GM21576 (cell line): Measurements from ENCODE around the gene MEI1.
A peak's percentile ranks its signal among the peaks of the same experiment; 100 is the strongest.

Source experiments
- ATAC-seq: cut with Tn5 transposase; IDR thresholded peaks from one replicate; pipeline ENCODE4 v1.9.1; 2021; ENCODE audit warnings: mild to moderate bottlenecking, moderate library complexity; ENCODE audit not compliant: unreplicated experiment

MEI1 gene

DNA sequence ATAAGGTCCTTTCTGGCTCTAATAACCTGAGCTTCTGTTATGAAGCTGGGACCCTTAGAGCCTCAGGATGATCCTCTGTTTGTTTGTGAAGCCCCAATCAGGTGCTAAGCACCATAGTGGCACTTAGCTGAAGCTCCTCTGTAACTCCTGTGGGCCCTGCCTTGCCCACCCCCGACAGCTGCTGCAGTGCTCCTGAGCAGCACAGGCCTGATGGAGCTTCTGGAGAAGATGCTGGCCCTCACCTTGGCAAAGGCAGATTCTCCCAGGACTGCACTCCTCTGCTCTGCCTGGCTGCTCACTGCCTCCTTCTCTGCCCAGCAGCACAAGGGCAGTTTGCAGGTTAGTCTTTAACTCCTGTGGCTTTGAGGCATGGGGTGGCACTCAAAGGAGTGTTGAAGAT lies 82.2 kb downstream of the MEI1 start:
- ATAC-seq: peak; percentile 20

GRCh38 chr22:41782316-41782715 lies 83.0 kb downstream of the MEI1 start:
- ATAC-seq: no peak

GRCh38 chr22:41782751-41783150 lies 83.4 kb downstream of the MEI1 start:
- no peak for ATAC-seq

DNA sequence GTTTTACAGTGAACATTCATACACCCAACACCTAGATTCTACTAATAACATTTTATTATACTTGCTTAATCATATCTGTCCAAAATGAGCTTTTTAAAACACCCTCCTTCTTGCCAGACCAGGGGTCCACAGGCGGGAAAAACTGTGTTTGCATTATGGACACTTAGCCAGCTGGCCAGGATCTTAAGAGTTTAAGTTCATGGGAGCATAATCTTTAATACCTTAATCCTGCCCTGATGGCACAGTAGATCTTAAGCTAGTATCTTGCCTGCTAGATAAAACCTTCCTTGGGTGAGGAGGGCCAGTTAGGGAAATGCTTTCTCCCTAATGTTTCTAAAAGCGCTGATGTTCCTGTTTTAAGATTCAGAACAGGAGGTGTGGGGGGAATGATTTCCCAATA lies 88.0 kb downstream of the MEI1 start:
- ATAC-seq: no peak

- no peak for ATAC-seq
These were observed 94.6 kb downstream of the MEI1 start for GRCh38 chr22:41793871-41794270.

- ATAC-seq: no peak
These were observed 99.4 kb downstream of the MEI1 start for GRCh38 chr22:41798736-41799135.

DNA sequence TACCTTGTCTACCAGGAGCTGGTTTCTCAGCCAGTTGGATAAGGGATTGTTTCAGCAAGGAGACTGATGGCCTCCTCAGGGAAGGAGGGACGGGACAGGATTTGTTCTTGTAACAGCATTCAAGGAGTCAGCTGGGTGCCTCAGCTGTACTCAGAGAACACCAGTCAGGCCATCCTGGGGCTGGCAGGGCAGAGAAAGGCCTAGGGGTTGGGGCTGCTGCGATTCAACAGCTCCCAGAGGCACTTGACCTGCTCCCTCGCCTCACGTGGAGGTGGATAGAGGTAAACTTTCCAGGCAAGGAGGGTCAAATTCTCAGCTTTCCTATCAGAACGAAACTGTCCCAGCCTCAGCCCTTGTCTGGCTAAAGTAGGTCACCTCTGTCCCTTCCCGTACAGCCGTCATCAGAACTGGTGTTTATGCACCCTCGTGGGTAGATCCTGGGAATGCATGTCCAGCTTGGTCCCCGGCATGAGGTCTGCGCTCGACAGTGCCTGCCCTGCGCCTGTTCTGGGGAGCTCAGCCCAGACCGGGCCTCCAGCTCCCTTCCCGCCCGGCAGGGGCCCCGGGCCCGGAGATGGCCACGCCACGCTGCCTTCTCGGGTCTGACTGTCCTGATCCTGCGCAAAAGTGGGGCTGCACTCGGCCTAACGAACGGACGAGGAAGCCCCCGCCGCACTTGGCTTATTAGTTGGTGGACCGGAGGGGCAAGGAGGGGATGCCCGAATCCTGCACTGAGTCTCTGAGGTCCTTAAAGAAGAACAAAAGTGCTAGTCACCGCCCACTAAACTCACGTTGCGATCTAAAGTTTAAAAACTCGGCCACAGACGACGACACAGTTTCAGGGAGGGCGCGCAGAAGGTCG lies 100.4 kb downstream of the MEI1 start:
- ATAC-seq: peak; percentile 3

GRCh38 chr22:41800348-41801146 lies 101.2 kb downstream of the MEI1 start, which contains the start of gene CCDC134:
Gene CCDC134, plus strand, starts transcription at chr22:41800679. Its CDS starts 8,212 bp downstream, at chr22:41808891.
- ATAC-seq: peak; percentile 83

- no peak for ATAC-seq
These were observed 102.0 kb downstream of the MEI1 start for GRCh38 chr22:41801147-41801819.

- no peak for ATAC-seq
These were observed 102.6 kb downstream of the MEI1 start for GRCh38 chr22:41801886-41802285.

DNA sequence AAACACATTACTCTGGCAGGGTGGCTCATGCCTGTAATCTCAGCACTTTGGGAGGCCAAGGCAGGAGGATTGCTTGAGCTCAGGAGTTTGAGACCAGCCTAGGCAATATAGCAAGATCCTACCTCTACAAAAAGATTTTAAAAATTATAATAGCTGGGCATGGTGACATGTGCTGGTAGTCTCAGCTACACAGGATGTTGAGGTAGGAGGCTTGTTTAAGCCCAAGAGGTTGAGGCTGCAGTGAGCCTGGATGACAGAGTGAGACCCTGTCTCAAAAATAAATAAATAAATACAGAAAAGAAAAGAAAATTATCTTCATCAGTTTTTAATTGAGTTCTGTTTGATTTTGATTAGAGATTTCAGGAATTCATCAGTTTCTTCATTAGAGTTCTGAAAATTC lies 106.3 kb downstream of the MEI1 start:
- no peak for ATAC-seq

DNA sequence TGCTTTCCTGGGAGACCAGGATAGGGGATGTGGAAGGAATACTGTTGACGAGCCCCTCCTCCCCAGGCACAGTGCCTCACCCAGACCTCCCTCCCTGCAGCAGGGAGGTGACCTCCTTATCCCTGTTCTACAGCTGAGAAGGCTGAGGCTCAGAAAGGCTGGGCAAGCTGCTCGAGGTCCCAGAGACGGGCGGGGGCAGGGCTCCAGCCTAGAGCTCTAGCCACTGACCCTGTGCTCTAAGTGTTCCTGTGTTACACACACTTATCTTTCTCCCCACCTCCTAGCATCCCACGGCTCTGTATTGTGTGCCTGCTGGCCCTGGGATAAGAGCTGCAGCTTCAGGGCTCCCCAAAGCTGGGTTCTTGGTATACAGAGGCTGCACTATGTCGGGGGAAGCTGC lies 109.1 kb downstream of the MEI1 start:
- ATAC-seq: no peak

DNA sequence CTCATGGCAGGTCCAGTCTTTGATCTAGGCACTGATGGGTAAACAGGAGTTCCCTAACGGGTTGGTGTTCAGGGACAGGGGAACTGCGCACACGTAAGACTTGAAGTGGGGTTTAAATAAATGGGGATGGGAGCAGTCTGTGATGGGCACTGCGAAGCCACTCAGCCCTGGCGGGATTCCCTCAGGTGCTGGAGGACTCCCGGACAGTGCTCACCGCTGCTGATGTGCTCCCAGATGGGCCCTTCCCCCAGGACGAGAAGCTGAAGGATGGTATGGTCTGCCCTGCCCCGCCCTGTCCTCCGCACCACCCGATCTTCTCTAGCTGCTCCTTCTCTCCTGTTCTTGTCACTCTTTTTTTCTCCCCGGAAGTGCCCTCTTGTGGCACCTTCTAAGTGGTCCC lies 110.7 kb downstream of the MEI1 start:
- ATAC-seq: no peak

DNA sequence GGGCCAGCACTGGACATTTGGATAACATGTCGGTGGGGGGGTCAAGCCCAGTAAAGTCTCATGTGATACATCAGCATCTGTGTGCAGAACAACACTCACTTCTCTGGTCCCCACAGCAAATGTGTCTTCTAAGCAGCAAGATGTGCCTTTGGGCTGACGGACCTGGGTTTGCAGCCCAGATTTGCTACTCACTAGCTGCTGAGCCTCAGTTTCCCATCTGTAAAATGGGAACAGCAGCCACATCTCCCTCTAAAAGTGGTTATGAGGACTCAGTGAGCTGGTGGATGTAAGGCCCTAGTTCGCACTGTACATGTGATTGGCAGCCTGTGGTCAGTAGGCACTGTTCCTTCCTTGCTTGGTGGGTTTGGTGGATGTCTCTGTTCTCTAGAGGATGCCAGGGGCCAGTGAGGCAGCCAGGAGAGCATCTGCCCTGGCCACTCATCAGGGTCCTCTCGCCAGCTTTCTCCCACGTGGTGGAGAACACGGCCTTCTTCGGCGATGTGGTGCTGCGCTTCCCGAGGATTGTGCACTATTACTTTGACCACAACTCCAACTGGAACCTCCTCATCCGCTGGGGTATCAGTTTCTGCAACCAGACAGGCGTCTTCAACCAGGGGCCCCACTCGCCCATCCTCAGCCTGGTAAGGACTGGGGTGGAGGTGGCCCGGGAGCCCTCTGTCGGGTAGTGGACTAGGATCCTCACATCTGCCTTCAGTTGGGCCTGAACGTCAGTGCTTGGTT lies 113.7 kb downstream of the MEI1 start:
- no peak for ATAC-seq

- no peak for ATAC-seq
These were observed 114.6 kb downstream of the MEI1 start for GRCh38 chr22:41813726-41814410.

- no peak for ATAC-seq
These were observed 116.4 kb downstream of the MEI1 start for GRCh38 chr22:41815716-41816115.

DNA sequence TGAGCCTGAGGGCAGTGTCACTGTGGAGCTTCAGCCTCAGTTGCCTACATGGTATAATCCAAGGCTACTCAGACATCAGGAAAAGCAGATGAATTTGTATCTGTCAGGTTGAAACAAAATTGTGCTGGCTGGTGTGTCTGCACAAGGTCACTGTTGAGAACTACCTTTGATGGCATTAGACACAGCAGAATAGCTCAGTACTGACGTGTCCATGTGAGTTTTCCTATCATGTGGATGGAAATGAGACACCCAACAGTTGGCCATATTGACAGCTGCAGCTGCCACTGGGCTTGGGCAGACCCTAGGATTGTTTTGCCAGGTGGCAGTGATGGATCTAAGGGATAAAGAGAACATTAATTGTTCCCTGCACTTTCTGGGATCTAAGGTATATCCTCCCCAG lies 116.9 kb downstream of the MEI1 start:
- ATAC-seq: no peak

DNA sequence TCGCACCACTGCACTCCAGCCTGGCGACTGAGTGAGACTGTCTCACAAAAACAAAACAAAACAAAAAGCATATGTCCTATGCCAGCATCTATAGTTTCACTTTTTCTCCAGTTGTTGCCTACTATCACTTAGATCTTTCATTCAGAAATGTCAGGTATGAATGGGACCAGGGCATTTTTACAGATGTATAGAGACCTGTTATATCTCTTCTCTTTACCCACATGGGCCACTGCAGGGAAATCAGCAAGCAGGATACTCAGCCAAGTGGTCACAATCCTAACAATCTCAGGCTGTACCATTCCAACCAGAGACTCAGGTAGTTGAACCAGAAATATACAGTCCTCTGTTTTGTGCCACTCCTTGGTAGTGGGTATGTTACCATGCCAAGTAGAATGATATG lies 117.6 kb downstream of the MEI1 start:
- no peak for ATAC-seq

GRCh38 chr22:41818011-41818410 lies 118.7 kb downstream of the MEI1 start:
- ATAC-seq: no peak

DNA sequence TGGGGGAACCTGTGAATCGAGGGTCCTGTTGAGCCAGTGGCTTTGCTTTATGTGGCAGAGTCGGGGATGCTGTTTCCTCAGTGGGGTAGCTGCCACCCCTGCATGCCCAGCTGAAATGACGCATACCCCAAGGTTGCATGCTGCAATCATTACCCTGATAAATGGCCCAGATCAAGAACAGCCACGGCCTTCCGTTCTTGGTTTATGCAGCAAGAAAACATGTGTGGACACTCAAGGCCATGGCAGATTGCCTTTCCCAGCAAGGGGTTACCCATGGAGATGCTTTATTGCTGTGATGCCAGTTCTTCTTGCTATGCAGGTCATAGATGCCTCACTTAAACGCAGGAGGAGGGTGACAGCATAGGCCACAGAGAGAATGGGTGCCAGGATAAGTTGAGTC lies 119.3 kb downstream of the MEI1 start:
- no peak for ATAC-seq
